HG03354 (cell line): ENCODE results near the gene CERK.

Experiments
- ATAC-seq: cut with Tn5 transposase; IDR thresholded peaks from one replicate; pipeline ENCODE4 v1.9.1; 2021; ENCODE audit warnings: mild to moderate bottlenecking; ENCODE audit not compliant: unreplicated experiment, poor library complexity, severe bottlenecking

Gene CERK

GRCh38 chr22:46707305-46707704 is 30.7 kb downstream of the CERK start:
- ATAC-seq, result no peak

DNA sequence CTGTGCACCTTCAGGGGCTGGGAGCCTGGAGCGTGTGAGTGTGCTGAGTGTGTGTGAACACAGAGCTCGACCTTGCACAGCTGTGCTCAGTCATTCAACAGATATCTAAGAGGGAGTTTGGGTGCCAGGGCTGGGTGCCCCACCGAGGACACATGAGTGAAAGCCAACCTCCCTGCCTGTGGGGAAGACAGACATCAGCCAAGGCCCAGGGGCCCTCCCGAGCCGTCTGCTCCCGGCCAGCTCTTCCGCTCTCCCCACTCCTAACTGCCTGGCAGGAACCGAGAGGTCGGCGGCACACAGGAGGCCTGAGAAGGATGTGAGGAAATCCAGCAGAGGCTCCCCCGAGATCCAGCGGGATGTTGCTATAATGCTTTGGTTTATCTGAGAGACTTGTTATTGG is 32.0 kb downstream of the CERK start:
- no peak for ATAC-seq

GRCh38 chr22:46703996-46704370 is 34.1 kb downstream of the CERK start:
- ATAC-seq, result no peak

DNA sequence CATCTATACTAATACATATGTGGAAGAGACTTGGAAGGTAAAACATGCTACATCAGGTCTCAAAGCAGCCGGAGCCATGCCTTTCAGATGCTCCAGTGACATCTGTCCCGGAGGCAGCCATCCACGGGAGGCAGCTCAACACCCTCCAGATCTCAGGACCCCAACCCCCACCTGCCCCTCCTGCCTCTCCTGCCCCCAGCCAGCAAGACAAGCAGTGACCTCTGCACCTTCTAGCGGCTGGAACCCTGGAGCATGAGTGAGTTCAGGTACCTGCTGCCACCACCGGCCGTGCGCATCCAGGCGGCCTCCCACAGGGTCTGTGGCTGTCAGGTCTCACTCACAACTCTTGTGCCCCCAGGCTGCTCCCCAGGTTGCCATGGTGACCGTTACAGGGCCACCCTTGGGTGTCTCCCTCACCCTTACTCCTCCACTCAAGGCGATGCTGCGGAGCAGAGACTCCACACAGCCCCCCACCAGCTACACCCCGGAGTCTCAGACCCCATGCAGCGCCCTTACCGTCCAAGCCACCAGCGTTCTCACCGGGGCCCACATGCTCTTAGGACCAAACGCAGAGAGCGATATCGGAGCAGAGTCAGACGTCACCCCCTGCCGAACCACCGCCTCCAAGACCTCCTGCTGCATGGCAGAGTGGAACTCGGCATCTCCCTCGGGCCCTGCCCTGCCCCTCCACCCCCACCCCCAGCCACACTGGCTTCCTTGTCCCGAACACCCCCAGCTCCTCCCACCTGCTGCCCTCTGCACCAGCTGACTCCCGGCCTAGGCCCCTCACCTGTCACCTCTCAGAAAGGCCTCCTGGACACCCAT is 34.7 kb downstream of the CERK start:
- no peak for ATAC-seq

DNA sequence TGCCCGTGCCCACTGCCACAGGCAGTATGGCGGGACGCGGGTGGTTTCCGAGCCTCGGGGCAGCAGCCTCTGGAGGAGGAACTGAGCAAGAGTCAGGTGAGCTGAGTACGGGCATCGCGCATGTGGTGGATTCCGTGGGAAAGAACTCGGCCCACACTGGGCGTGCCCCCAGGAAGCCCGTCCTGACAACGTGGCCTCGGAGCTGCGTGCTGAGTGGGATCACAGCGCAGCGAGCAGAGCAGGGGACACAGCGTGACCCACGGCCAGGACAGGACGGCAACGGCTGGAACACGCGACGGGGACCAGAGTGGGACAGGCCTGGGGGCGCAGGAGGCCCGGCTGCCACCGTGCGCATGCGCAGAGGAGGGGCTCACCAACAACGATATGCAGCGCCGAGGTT is 36.8 kb downstream of the CERK start:
- no peak for ATAC-seq

DNA sequence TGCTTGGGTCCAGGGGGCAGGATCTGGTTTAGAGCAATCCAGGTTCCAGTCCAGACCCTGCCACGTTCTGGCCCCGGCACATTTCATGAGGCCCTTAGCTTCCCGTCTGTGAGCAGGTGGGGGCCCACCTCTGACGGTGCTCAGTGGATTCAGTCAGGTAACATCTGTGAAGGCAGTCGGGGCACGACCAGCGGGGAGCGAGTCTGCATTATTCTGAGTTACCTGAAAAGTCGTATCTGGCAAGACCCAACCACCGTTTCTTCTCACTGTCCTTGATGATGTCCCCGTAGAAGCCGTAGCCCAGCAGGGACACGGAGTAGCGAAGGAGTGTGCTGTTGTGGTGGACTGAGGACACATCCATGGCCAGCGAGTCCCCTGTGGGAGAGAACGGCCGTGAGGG is 39.0 kb downstream of the CERK start:
- no peak for ATAC-seq

DNA sequence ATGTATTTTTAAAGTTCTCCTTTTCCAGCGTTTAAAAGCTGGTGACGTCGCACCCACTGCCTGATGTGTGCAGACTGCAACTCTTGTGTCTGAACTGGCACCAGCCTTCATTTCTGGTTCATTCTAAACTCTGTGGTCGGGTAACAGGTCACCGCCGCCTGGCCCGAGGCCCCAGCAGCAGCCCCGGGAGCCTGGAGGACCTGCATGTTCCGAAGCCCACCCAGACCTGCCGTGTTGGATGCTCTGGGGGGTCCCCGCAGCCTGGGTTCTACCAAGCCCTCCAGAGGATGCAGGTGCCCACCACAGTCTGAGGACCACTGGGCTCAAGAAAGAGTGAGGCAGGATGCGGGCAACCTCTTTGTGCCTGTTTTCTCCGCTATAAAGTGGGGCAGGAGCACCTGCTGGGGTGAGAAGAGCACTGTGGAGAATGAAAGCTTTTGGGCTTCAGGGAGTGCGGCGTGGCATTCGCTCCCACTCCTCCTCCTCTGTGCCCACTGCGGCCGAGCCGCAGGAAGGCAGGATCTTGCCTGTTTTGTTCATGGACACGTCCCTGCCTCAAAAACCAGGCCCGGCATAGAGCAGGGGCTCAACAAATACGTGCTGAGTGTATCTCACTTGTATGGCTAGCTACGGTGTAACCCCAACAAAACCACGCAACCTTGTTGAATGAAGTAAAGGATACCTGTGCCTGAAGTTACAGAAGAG is 40.1 kb downstream of the CERK start:
- ATAC-seq, result no peak

GRCh38 chr22:46696614-46697013 is 41.4 kb downstream of the CERK start:
- no peak for ATAC-seq

- ATAC-seq, result no peak
Observed at GRCh38 chr22:46696229-46696518, 41.9 kb downstream of the CERK start.

DNA sequence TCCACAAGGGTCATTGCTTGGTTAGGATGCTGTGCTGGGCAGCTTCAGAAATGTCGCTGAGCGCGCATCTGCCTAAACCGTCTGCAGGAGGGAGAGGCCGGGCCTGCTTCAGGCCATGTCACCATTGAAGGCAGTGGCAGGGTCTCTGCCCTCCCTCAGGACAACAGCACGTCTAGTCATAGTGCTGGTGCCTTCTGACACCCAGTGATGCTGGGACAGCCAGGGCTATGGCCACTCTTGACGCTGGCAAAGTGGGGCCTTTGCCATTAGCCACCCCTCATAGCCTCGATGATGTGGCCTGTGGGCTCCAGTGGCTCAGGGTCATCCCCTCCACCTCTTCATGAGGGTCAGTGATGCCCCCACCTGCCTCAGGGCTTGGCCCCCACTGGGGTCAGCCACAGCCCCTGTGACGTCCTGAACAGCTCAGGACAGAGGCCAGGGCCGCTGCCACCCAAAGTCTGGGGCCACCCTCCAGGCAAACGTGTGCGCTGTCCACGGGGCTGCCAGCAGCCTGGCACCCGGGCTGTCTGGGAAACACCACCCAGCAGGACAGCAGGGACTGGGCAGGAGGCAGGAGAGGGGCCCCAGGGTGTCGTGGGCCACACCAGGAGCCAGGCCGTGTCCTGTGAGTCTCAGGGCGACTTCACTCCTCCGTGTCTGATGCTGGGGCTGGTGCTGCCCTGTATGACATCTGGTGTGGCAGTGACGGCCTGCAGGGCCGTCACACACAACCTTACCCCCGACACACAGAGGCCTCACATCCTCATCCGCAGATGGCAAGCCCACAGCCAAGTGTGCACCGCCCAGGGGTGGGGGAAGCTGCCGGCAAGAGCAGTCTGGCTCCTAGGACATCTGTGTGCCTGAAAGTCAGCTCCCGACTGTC is 42.5 kb downstream of the CERK start:
- no peak for ATAC-seq

- no peak for ATAC-seq
Observed at GRCh38 chr22:46694416-46695170, 43.5 kb downstream of the CERK start.

GRCh38 chr22:46693634-46694415 is 44.2 kb downstream of the CERK start:
- ATAC-seq, result no peak

DNA sequence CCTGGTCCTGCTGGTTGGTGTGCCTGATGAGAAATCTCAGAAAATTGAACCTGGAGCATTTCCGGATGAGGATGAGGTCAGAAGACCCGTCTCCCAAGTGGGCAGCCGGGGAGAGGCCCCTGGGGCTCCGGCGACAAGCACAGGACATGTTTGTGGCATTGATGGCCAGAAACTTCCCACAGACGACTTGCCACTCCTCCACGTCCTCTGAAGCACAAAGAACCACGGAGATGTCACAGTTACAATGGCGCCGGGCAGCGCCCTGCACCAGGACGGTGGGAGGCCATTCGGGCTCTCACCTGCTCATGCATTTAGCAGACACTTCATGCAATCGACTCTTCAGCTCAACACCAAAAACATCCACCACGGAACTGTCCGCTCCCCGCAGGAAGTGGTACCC is 46.5 kb downstream of the CERK start:
- ATAC-seq, result no peak

DNA sequence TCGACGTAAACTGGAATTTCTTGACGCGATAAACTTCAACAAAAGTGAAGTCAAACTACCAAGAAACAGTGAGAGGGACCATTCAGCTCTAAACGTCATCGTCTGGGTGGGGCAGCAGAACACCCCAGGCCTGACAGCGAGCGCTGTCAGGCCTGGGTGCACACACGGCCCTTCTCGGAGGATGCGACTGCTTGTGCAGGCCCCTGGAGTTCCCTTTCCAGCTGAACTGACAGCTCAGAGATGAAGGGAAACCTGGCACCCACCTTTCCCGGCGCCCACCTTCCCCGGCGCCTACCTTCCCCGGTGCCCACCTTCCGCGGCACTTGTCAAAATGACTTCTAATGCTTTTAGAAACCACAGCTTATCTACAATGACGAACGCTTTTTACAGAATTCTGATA is 47.9 kb downstream of the CERK start:
- ATAC-seq, result no peak

DNA sequence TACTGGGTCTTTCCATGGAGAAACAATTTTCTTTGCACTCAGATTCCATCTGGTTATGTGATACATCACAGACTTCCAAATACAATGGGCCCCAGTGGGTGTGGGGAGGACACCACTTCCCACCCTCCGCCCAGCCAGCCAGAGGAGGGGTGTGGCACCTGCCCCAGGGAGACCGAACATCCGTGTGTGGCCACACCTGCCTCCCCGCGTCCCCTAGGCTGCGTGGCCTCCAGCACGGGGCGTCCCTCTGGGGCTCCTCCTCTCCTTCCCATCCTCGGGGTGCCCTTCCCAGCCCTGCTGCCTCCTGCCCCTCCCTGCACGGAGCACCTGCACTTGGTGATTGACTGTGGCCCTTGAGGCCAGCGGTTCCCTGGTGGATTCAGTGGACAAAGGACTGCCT is 49.1 kb downstream of the CERK start:
- ATAC-seq, result no peak

DNA sequence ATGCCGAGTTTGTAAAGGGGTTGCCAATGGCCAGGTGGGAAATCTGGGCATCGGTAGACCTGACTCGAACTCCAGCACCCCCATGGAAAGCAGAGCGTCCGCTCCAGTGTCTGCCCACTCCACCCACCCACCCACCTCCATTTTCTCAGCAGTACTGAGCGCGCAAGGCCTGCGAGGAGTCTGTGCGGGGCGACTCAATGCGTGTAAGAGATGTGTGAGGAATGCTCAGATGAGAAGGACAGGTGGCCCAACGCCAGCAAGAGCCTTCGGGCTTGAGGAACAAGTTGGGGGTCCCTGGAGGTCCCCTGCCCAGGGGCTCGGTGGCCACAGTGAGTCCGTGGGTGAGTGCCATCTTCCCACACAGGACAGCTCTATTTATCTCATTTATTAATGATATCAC is 50.6 kb downstream of the CERK start:
- ATAC-seq, result no peak

- no peak for ATAC-seq
Observed at GRCh38 chr22:46687048-46687444, 51.0 kb downstream of the CERK start.

GRCh38 chr22:46686221-46687047 is 51.6 kb downstream of the CERK start:
- no peak for ATAC-seq
